Measurements from ENCODE around the gene REEP1. TPM values are rescaled to one million over a fixed set of nuclear protein-coding genes. Genes with fewer than 3 reads are reported as not detected.

The REEP1 gene
- total and polyA plus RNA-seq, 2 of the 4 experiments (the other 2 are of a cell fraction): under 0.01 to 0.03 TPM

DNA sequence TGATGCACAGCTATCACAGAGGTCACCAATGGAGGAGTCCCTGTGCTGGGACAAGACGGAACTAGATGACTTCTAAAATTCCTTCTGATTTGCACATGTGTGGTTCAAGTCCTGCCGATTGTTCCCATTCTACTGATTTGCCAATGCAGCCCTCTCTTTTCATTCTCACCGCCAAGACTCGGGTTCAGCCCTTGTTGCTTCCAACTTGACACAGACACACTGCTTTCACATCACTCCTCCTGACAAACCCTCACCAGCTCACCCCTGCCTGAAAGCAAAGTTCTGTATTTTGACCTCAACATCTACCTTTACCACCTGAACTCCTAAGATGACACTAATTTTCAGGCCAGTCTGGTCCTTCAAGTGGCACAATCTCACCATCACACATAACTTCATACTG is 25.5 kb downstream of the REEP1 start:
- H3K14ac ChIP-seq (replicated peaks; ENCODE audit: low read depth, low read length): no peak overlapping the region
- no peak for ATAC-seq (ENCODE audit: low read depth)
- H3K4me2 ChIP-seq (ENCODE audit: low read depth, low read length): no peak overlapping the region
- intact Hi-C loops (cut with micrococcal nuclease) (no loop called here), in situ Hi-C loops (cut with MboI; ENCODE audit: low sequenced_read_pairs) (no loop called here), dilution Hi-C loops (cut with HindIII; ENCODE audit: low sequenced_read_pairs, unreplicated experiment) (no loop called here)
- H4K20me1 ChIP-seq (ENCODE audit: insufficient read depth, low read length): no peaks in the 10 kb centered on the region
- CTCF ChIA-PET: no interaction called here
- H3K56ac ChIP-seq (ENCODE audit: extremely low read depth, insufficient read depth, low read length): no peak overlapping the region
- no peaks in the 10 kb centered on the region for H3K36me3 ChIP-seq (ENCODE audit: control insufficient read depth, insufficient read depth, low read length)
- no peak overlapping the region for H3K4ac ChIP-seq (ENCODE audit: low read depth, low read length)
- H2AK9ac ChIP-seq (replicated peaks; ENCODE audit: low read depth, low read length, poor library complexity): no peak overlapping the region
- H3K4me3 ChIP-seq (ENCODE audit: insufficient read depth, low read depth, low read length): no peak overlapping the region
- no peak overlapping the region for H3K23ac ChIP-seq (ENCODE audit: low read depth, low read length)
- no peak overlapping the region for H2AFZ ChIP-seq (replicated peaks; ENCODE audit: low read length, poor library complexity)
- H3K4me1 ChIP-seq (ENCODE audit: control insufficient read depth, insufficient read depth, low read length): no peaks in the 10 kb centered on the region
- no peak overlapping the region for H2AK5ac ChIP-seq (ENCODE audit: low read depth, low read length)
- H3K27me3 ChIP-seq (ENCODE audit: control insufficient read depth, insufficient read depth, low read length): peaks cover 31% of the 10 kb centered on the region
- POLR2A ChIA-PET (ENCODE audit: unreplicated experiment): no interaction called here
- H4K91ac ChIP-seq (ENCODE audit: insufficient read depth, low read depth, low read length): no peak overlapping the region
- no peak overlapping the region for H3K18ac ChIP-seq (ENCODE audit: low read depth, low read length)
- no peak for DNase-seq
- no peak overlapping the region for H4K5ac ChIP-seq (ENCODE audit: low read depth, low read length)
- no peak overlapping the region for H4K8ac ChIP-seq (ENCODE audit: low read depth in 2 of 2, low read length in 2 of 2)
- 80% methylated on average over 4 of the region's 4 CpGs; no CpG with 5 or more reads in 1 of the 2 experiments for WGBS, 2 experiments (ENCODE audit: extremely low coverage in 2 of 2, insufficient read length in 1 of 2)
- H2BK20ac ChIP-seq (ENCODE audit: low read depth, low read length): no peak overlapping the region
- H3K9ac ChIP-seq (ENCODE audit: low read depth, low read length): no peak overlapping the region
- no peak overlapping the region for H2BK5ac ChIP-seq (ENCODE audit: low read depth, low read length, poor library complexity, severe bottlenecking)
- BruUV-seq (replicated peaks): no TSS peak
- no peak overlapping the region for H3K27ac ChIP-seq (ENCODE audit: insufficient read depth, low read length)
- H3K9me1 ChIP-seq (ENCODE audit: insufficient read depth, low read length): no peaks in the 10 kb centered on the region
- no peak for TF ChIP-seq BHLHE40 (IDR thresholded peaks at IDR 0.05; ENCODE audit: low read depth, low read length)
- no peak for TF ChIP-seq RCOR1 (IDR thresholded peaks at IDR 0.05; ENCODE audit: insufficient replicate concordance, low read length)
- TF ChIP-seq, protein P1, sequence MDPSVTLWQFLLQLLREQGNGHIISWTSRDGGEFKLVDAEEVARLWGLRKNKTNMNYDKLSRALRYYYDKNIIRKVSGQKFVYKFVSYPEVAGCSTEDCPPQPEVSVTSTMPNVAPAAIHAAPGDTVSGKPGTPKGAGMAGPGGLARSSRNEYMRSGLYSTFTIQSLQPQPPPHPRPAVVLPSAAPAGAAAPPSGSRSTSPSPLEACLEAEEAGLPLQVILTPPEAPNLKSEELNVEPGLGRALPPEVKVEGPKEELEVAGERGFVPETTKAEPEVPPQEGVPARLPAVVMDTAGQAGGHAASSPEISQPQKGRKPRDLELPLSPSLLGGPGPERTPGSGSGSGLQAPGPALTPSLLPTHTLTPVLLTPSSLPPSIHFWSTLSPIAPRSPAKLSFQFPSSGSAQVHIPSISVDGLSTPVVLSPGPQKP (IDR thresholded peaks at IDR 0.05; ENCODE audit: borderline replicate concordance, low read depth, low read length): no peak
- no peak for TF ChIP-seq FOS (IDR thresholded peaks at IDR 0.05; ENCODE audit: low read depth, low read length)
- TF ChIP-seq CEBPB (IDR thresholded peaks at IDR 0.05; ENCODE audit: low read depth, low read length): no peak
- TF ChIP-seq CHD1 (IDR thresholded peaks at IDR 0.05; ENCODE audit: low read depth, low read length): no peak
- no peak for TF ChIP-seq RAD21 (IDR thresholded peaks at IDR 0.05; ENCODE audit: low read length)
- TF ChIP-seq, protein P2, sequence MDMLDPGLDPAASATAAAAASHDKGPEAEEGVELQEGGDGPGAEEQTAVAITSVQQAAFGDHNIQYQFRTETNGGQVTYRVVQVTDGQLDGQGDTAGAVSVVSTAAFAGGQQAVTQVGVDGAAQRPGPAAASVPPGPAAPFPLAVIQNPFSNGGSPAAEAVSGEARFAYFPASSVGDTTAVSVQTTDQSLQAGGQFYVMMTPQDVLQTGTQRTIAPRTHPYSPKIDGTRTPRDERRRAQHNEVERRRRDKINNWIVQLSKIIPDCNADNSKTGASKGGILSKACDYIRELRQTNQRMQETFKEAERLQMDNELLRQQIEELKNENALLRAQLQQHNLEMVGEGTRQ (IDR thresholded peaks at IDR 0.05; ENCODE audit: low read depth, low read length): no peak
- TF ChIP-seq RFX5 (IDR thresholded peaks at IDR 0.05; ENCODE audit: low read depth, low read length): no peak
- no peak for TF ChIP-seq MXI1 (IDR thresholded peaks at IDR 0.05; ENCODE audit: borderline replicate concordance, low read depth, low read length)
- no peak for TF ChIP-seq MAFK (IDR thresholded peaks at IDR 0.05; ENCODE audit: low read depth, low read length)
- no peak for TF ChIP-seq SMC3 (IDR thresholded peaks at IDR 0.05; ENCODE audit: low read depth, low read length)
- no peak for TF ChIP-seq NFE2L2 (IDR thresholded peaks at IDR 0.05; ENCODE audit: low read depth, low read length)
- no peak for TF ChIP-seq MAZ (IDR thresholded peaks at IDR 0.05; ENCODE audit: borderline replicate concordance, low read depth, low read length)
- TF ChIP-seq, protein P3, sequence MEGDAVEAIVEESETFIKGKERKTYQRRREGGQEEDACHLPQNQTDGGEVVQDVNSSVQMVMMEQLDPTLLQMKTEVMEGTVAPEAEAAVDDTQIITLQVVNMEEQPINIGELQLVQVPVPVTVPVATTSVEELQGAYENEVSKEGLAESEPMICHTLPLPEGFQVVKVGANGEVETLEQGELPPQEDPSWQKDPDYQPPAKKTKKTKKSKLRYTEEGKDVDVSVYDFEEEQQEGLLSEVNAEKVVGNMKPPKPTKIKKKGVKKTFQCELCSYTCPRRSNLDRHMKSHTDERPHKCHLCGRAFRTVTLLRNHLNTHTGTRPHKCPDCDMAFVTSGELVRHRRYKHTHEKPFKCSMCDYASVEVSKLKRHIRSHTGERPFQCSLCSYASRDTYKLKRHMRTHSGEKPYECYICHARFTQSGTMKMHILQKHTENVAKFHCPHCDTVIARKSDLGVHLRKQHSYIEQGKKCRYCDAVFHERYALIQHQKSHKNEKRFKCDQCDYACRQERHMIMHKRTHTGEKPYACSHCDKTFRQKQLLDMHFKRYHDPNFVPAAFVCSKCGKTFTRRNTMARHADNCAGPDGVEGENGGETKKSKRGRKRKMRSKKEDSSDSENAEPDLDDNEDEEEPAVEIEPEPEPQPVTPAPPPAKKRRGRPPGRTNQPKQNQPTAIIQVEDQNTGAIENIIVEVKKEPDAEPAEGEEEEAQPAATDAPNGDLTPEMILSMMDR (conservative IDR thresholded peaks at IDR 0.05; ENCODE audit: low read depth, low read length): no peak
- no peak for TF ChIP-seq POLR2A (IDR thresholded peaks at IDR 0.05; ENCODE audit: low read depth, low read length)
- H3K79me1 ChIP-seq (ENCODE audit: low read depth in 1 of 2, low read length in 2 of 2): no peaks in the 10 kb centered on the region
- H2BK15ac ChIP-seq (ENCODE audit: low read depth, low read length): no peak overlapping the region
- H3K9me3 ChIP-seq (ENCODE audit: control insufficient read depth, insufficient read depth, low read length): no peaks in the 10 kb centered on the region
- no peak overlapping the region for H2BK120ac ChIP-seq (ENCODE audit: low read depth, low read length)

Measured in IMR-90 (cell line).